Breast epithelium (tissue), 4 donors: Measurements from ENCODE around the gene CXXC5. TPM values are rescaled to one million over a fixed set of nuclear protein-coding genes. Genes with fewer than 3 reads are reported as not detected.
A peak's percentile ranks its signal among the peaks of the same experiment; 100 is the strongest.

Experiments
- DNase-seq, 2 donors: peaks; one replicate each; pipeline ENCODE4 v3.0.0-alpha.2; 2019; ENCODE audit warnings: low spot score in 2 of 2
- H3K27ac ChIP-seq, 2 donors: fragments of 200-600 bp; sonication (generic) in 1 of 2; one replicate each; pipeline ENCODE4 v1.5.1; 2016 to 2019; ENCODE audit warnings: mild to moderate bottlenecking in 1 of 2
- H3K27me3 ChIP-seq, 2 donors: fragments of 200-600 bp; sonication (generic) in 1 of 2; one replicate each; pipeline versions ENCODE4 v1.5.1 to v1.6.0; 2017 to 2019; ENCODE audit warnings: control low read depth in 1 of 2, mild to moderate bottlenecking in 1 of 2
- H3K36me3 ChIP-seq: fragments of 200-600 bp; one replicate; pipeline ENCODE4 v1.5.1; 2019
- H3K4me1 ChIP-seq, 2 donors: fragments of 200-600 bp; sonication (generic); one replicate each; pipeline ENCODE4 v1.5.1; 2016 to 2019; ENCODE audit warnings: control low read depth in 1 of 2
- H3K4me3 ChIP-seq, 3 donors: fragments of 200-600 bp; sonication (generic); 1 replicate in 2 of 3; 2 replicates in 1 of 3; pipeline ENCODE4 v1.5.1; 2016 to 2019; ENCODE audit warnings: mild to moderate bottlenecking in 3 of 3, moderate library complexity in 2 of 3
- H3K9me3 ChIP-seq, 2 donors: fragments of 200-600 bp; sonication (generic) in 1 of 2; one replicate each; pipeline ENCODE4 v1.5.1; 2016 to 2019; ENCODE audit warnings: control low read depth in 1 of 2
- POLR2A ChIP-seq: fragments of 450-650 bp; IDR thresholded peaks from one replicate; pipeline ENCODE4 v1.6.1; 2016; ENCODE audit warnings: antibody characterized with exemption, mild to moderate bottlenecking, moderate library complexity
- POLR2AphosphoS5 ChIP-seq, 3 donors: sonication (generic); formaldehyde crosslinking; IDR thresholded peaks; one replicate each; pipeline ENCODE4 v1.6.1; 2017; ENCODE audit warnings: antibody characterized with exemption in 3 of 3
- intact Hi-C: fragments of 100-400 bp; cut with DNase I; formaldehyde crosslinking; loops from one replicate; pipeline ENCODE4 v1.15.1; 2023; ENCODE audit warnings: low total_unique reads
- total RNA-seq, 3 donors: library from RNA; depleted of rRNA; stranded (reverse); fragments of >200 nt; gene quantifications; one replicate each; pipeline ENCODE4 v1.1.0, GENCODE V29; 2016
- TF ChIP-seq, protein P1 (sequence below), 3 donors: fragments of 450-650 bp; IDR thresholded peaks; one replicate each; pipeline ENCODE4 v1.5.1; 2016 to 2017; ENCODE audit warnings: antibody characterized with exemption in 3 of 3, mild to moderate bottlenecking in 3 of 3, moderate library complexity in 3 of 3

The CXXC5 gene
- total RNA-seq, 3 donors from 2014 or later = 33.9 to 66.9 (median 38.3) TPM

- intact Hi-C loops = no loop called here
- TF ChIP-seq, protein P1, sequence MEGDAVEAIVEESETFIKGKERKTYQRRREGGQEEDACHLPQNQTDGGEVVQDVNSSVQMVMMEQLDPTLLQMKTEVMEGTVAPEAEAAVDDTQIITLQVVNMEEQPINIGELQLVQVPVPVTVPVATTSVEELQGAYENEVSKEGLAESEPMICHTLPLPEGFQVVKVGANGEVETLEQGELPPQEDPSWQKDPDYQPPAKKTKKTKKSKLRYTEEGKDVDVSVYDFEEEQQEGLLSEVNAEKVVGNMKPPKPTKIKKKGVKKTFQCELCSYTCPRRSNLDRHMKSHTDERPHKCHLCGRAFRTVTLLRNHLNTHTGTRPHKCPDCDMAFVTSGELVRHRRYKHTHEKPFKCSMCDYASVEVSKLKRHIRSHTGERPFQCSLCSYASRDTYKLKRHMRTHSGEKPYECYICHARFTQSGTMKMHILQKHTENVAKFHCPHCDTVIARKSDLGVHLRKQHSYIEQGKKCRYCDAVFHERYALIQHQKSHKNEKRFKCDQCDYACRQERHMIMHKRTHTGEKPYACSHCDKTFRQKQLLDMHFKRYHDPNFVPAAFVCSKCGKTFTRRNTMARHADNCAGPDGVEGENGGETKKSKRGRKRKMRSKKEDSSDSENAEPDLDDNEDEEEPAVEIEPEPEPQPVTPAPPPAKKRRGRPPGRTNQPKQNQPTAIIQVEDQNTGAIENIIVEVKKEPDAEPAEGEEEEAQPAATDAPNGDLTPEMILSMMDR (IDR thresholded peaks at IDR 0.05) = no peak
- TF ChIP-seq POLR2AphosphoS5 (IDR thresholded peaks at IDR 0.05) (no peak), POLR2A (no peak)
- H3K4me3 ChIP-seq = peak overlapping the region; percentile 20 to 48 (median 34)
These were observed 10.9 kb downstream of the CXXC5 start for GRCh38 chr5:139658928-139659667.

GRCh38 chr5:139659695-139660101 lies 11.5 kb downstream of the CXXC5 start:
- H3K36me3 ChIP-seq = no peaks in the 10 kb centered on the region
- DNase-seq = no peak
- no peaks in the 10 kb centered on the region for H3K9me3 ChIP-seq
- H3K4me3 ChIP-seq = peak overlapping the region; percentile 20 to 48 (median 34)
- intact Hi-C loops = no loop called here
- peaks cover 48 to 83% of the 10 kb centered on the region in 2 donors for H3K4me1 ChIP-seq
- peak overlapping the region; percentile 97 for H3K27ac ChIP-seq
- H3K27me3 ChIP-seq = no peaks in the 10 kb centered on the region
- TF ChIP-seq, protein P1 (IDR thresholded peaks at IDR 0.05) = no peak
- no peak for TF ChIP-seq POLR2AphosphoS5 (IDR thresholded peaks at IDR 0.05)
- no peak for TF ChIP-seq POLR2A

More at GRCh38 chr5:139658928-139659667, 10.9 kb downstream of the CXXC5 start:
- Histone ChIP-seq H3K4me1 (peaks cover 48 to 84% of the 10 kb centered on the region in 2 donors), H3K27me3 (no peaks in the 10 kb centered on the region), H3K27ac (peak overlapping the region; percentile 97), H3K36me3 (no peaks in the 10 kb centered on the region), H3K9me3 (no peaks in the 10 kb centered on the region)
- DNase-seq = no peak

DNA sequence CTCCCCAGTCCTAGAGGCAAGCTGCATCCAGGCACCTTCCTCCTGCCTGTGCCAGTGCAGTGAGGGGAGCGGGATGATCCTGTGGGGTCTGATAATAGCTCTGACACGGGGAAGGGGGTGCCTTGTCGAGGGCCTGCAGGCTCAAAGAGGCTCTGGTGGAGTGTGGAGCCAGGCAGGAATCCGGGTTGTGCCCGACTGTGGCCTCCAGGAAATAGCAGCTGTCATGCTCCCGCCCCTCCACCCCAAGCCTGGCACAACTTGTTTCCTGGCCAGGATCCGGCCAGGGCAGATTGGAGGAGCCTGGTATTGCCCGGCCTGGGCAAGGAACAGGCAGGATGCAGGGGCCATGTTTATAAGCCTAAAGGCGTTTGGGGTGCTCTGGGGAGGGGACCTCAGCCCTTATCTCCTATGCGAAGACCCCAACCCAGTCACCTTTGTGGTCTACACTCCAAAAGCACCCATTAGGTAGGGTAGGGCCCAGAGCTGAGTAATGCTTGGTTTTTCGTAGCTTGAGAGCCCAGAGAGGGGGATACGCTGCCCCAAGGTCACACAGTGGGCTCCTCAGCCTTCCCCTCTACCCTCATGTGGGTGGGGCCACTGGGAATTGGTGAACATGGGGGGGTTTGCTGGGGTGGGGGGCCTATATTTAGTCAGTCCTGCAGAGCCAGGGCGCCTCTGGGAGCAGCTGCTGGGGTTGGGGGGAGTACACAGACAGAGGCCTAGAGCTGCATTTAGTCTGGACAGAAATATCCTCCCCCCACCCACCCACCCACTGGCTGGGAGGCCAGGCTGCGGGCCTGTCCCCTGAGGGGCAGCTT lies 12.2 kb downstream of the CXXC5 start:
- DNase-seq = peak; percentile 91
- no peaks in the 10 kb centered on the region for H3K36me3 ChIP-seq
- peak overlapping the region; percentile 20 to 48 (median 34) for H3K4me3 ChIP-seq
- peak in 2 of 3 donors; percentile 45 to 63 for TF ChIP-seq POLR2AphosphoS5 (IDR thresholded peaks at IDR 0.05)
- no peak for TF ChIP-seq POLR2A
- no peaks in the 10 kb centered on the region for H3K9me3 ChIP-seq
- no peaks in the 10 kb centered on the region for H3K27me3 ChIP-seq
- intact Hi-C loops = no loop called here
- H3K27ac ChIP-seq = peak overlapping the region; percentile 97
- peaks cover 46 to 82% of the 10 kb centered on the region in 2 donors for H3K4me1 ChIP-seq

DNA sequence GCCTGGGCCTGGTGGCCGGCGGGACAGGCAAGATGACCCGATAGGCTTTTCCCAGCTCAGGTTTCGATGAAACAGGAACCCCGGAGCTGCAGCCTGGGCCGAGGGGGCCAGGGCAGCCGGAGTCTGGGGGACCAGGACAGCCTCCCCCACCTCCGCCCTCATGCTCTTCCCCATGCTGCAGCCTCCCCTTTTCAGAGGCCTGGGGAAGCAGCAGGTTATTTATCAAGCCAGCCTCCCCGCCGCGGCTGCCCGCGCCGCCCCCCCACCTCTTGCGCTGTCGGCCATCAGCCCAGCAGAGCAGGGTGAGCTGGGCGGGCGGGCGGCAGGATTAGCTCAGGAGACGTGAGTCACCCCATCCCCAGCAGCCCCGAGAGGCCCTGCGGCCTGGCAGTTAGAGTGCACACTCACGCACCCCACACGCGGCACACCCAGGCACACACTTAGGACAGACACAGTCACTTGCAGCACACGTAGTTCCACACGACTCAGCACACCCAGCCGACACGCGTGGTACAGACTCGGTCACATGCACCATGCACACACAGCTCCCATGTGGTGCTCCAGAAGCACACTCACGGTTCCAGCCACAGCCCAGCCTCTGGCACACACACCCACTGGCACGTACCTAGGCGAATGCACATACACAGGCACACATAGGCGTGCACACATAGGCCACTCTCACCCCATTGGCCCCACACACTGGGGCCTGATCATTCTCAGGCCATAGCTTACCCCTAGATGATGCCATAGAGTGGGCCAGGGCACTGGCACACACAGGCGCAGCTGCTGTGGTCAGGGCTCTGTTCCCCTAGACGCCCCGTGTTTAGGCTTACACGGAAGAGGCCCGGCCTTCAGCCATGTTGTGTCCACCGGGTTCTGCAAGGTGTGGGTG lies 13.0 kb downstream of the CXXC5 start:
- Histone ChIP-seq H3K9me3 (no peaks in the 10 kb centered on the region), H3K36me3 (no peaks in the 10 kb centered on the region), H3K4me3 (peak overlapping the region; percentile 12 to 48 (median 34)), H3K4me1 (peaks cover 43 to 73% of the 10 kb centered on the region in 2 donors), H3K27ac (peak overlapping the region; percentile 97), H3K27me3 (no peaks in the 10 kb centered on the region)
- peak; percentile 83 to 85 for DNase-seq
- intact Hi-C loops = no loop called here
- TF ChIP-seq, protein P1 (IDR thresholded peaks at IDR 0.05) = no peak
- TF ChIP-seq POLR2AphosphoS5 (IDR thresholded peaks at IDR 0.05) = peak; percentile 28 to 80 (median 31)

GRCh38 chr5:139662617-139663016 lies 14.5 kb downstream of the CXXC5 start:
- intact Hi-C loops = no loop called here
- peak overlapping the region; percentile 97 for H3K27ac ChIP-seq
- H3K36me3 ChIP-seq = no peaks in the 10 kb centered on the region
- no peaks in the 10 kb centered on the region for H3K27me3 ChIP-seq
- H3K4me1 ChIP-seq = peaks cover 36 to 69% of the 10 kb centered on the region in 2 donors
- no peak for DNase-seq
- no peak overlapping the region for H3K4me3 ChIP-seq
- TF ChIP-seq, protein P1 (IDR thresholded peaks at IDR 0.05) = no peak
- TF ChIP-seq POLR2A = no peak
- TF ChIP-seq POLR2AphosphoS5 (IDR thresholded peaks at IDR 0.05) = no peak
- H3K9me3 ChIP-seq = no peaks in the 10 kb centered on the region
